Mucosa of descending colon (tissue), 3 donors: ENCODE results near the gene DOCK2. TPM values are rescaled to one million over a fixed set of nuclear protein-coding genes. Genes with fewer than 3 reads are reported as not detected.

Source experiments
- ATAC-seq: fragments of 200-7000 bp; cut with Tn5 transposase; one replicate; pipeline ENCODE4 v1.9.1; 2020; ENCODE audit warnings: mild to moderate bottlenecking, moderate library complexity
- DNase-seq, 3 donors: peaks; one replicate each; pipeline ENCODE4 v3.0.0-alpha.2; 2020
- H3K36me3 ChIP-seq: fragments of 200-600 bp; one replicate; pipeline ENCODE4 v1.8.0; 2021; ENCODE audit warnings: low read depth, mild to moderate bottlenecking
- H3K4me1 ChIP-seq: fragments of 200-600 bp; one replicate; pipeline ENCODE4 v1.8.0; 2021; ENCODE audit warnings: low read depth, mild to moderate bottlenecking
- H3K4me3 ChIP-seq: fragments of 200-600 bp; one replicate; pipeline ENCODE4 v1.8.0; 2021; ENCODE audit warnings: mild to moderate bottlenecking
- H3K9me3 ChIP-seq: fragments of 200-600 bp; one replicate; pipeline ENCODE4 v1.8.0; 2021; ENCODE audit warnings: mild to moderate bottlenecking
- intact Hi-C, 2 donors: fragments of 100-400 bp; cut with DNase I in 1 of 2; cut with micrococcal nuclease in 1 of 2; formaldehyde crosslinking; loops; one replicate each; pipeline versions ENCODE4 v1.11.0 to v1.11.1; 2022; cut with DNase I, micrococcal nuclease
- total RNA-seq, 3 donors: library from RNA; stranded (reverse); fragmentation: NEBNext Ultra II Directional in 2 of 3; extraction: Animal tissue kit (Norgen Biotek cat#: 25700) in 2 of 3; gene quantifications; one replicate each; pipeline versions ENCODE4 v1.2.1 to v1.2.4, GENCODE V29; 2021 to 2023
- TF ChIP-seq, protein P1 (sequence below): fragments of 200-600 bp; IDR thresholded peaks from one replicate; pipeline ENCODE4 v1.8.0; 2022; ENCODE audit warnings: antibody characterized with exemption, mild to moderate bottlenecking
- donor health status: DM: no; HTN: no; CAD: no; lungs with moderate emphysema.
- donor health status: DM: no; HTN: no; CAD: no.
- donor health status: DM: no; HTN: yes; CAD: no.

DOCK2 gene
- total RNA-seq, 3 donors from 2014 or later = 7.2 to 20.1 (median 18.1) TPM

DNA sequence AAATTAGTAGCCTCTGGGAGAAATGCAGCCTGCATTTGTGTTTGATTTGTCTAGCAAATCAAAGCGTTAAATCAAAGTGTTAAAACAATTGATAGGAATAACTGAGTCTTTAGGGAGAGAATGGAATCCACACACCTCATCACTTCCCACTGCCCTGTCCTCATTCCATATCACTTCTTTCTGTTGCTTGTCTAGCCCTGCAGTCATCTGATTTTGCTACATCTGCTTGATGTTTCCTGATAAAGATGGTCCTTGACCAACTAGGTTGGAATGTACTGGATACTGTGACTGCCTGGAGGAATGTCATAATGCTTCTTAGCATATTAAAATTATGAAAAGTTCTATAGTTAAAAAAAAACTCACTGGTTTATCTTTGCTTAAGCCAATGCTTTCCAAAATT, 119.9 kb downstream of the DOCK2 start:
- no peaks in the 10 kb centered on the region for H3K9me3 ChIP-seq
- H3K4me1 ChIP-seq = no peaks in the 10 kb centered on the region
- H3K4me3 ChIP-seq = no peak overlapping the region
- TF ChIP-seq, protein P1, sequence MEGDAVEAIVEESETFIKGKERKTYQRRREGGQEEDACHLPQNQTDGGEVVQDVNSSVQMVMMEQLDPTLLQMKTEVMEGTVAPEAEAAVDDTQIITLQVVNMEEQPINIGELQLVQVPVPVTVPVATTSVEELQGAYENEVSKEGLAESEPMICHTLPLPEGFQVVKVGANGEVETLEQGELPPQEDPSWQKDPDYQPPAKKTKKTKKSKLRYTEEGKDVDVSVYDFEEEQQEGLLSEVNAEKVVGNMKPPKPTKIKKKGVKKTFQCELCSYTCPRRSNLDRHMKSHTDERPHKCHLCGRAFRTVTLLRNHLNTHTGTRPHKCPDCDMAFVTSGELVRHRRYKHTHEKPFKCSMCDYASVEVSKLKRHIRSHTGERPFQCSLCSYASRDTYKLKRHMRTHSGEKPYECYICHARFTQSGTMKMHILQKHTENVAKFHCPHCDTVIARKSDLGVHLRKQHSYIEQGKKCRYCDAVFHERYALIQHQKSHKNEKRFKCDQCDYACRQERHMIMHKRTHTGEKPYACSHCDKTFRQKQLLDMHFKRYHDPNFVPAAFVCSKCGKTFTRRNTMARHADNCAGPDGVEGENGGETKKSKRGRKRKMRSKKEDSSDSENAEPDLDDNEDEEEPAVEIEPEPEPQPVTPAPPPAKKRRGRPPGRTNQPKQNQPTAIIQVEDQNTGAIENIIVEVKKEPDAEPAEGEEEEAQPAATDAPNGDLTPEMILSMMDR = no peak
- no peaks in the 10 kb centered on the region for H3K36me3 ChIP-seq
- intact Hi-C loops = no loop called here
- ATAC-seq = no peak
- no peak for DNase-seq

DNA sequence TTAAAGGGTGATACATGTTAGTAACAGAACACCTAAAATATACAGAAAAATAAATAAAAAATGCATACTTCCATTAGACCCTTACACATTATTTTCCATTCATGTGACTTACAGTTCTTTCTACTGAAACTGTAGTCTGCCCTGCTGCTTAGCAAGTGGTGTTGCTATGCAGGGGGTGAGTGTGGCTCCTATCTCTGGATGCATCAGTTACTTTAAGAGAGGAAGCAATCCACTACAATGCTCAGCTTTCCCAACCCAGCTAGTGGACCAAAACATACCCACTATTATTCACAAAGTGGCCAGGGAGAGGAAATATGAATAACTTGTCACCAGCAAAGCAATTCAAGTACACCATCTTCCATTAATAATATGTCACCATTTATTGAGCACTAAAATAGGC, 121.8 kb downstream of the DOCK2 start:
- intact Hi-C loops = no loop called here
- Histone ChIP-seq H3K9me3 (no peaks in the 10 kb centered on the region), H3K4me1 (no peaks in the 10 kb centered on the region), H3K4me3 (no peak overlapping the region), H3K36me3 (no peaks in the 10 kb centered on the region)
- DNase-seq (no peak), ATAC-seq (no peak)
- TF ChIP-seq, protein P1 = no peak

DNA sequence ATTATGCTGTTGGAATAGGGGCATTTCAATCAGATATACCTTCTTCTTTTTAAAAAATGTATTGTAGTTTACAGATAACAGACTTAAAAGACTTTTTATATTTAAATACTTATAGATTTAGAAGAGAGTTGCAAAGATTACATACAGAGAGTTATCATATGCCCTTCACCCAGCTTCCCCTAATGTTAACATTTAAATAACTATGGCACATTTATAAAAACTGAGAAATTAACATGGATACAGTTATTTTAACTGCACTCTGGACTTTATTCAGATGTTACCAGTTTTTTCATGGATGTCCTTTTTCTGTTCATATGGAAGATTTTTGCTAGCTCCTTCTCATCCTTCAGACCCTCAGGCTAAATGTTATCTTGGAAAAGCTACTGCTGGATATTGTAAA, 123.2 kb downstream of the DOCK2 start:
- TF ChIP-seq, protein P1 = no peak
- Histone ChIP-seq H3K36me3 (no peaks in the 10 kb centered on the region), H3K4me1 (no peaks in the 10 kb centered on the region), H3K4me3 (no peak overlapping the region), H3K9me3 (no peaks in the 10 kb centered on the region)
- intact Hi-C loops = no loop called here
- no peak for DNase-seq
- ATAC-seq = no peak

DNA sequence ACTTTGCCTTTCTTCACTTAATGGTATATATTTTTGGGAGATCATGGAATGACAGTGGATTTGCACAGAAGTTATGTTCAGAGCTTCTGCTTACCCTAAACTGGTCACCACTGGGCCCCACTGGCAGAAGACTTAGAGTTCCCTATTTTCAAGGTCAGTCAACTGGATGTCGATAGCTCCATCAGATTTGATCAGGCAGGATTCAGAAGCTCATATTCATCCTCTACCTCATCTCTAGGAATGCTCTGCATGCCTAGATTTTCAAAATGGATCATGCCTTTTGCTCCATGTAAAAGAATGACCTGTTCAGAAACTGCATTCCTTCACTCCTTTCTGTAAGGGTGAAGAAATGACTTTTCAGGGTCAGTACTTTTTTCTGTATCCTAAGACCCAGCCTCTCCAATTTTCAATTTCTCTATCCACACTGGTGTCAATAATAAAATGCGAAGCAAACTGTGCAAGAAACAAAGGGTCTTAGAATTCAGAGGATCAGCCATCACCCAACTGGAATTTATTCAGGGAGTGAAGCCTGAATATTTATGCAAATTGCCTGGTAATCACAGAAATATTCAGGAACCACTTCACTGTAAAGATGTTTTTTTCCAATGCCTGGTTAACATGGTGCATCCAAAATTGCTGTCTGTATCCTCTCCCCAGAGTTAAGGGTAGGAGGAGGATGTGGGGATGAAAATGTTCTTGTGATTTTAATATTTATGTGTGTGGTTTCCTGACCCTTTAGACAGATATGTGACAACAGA, 125.4 kb downstream of the DOCK2 start:
- DNase-seq (no peak), ATAC-seq (no peak)
- Histone ChIP-seq H3K9me3 (no peaks in the 10 kb centered on the region), H3K36me3 (no peaks in the 10 kb centered on the region), H3K4me1 (no peaks in the 10 kb centered on the region), H3K4me3 (no peak overlapping the region)
- intact Hi-C loops = no loop called here
- TF ChIP-seq, protein P1 = no peak

DNA sequence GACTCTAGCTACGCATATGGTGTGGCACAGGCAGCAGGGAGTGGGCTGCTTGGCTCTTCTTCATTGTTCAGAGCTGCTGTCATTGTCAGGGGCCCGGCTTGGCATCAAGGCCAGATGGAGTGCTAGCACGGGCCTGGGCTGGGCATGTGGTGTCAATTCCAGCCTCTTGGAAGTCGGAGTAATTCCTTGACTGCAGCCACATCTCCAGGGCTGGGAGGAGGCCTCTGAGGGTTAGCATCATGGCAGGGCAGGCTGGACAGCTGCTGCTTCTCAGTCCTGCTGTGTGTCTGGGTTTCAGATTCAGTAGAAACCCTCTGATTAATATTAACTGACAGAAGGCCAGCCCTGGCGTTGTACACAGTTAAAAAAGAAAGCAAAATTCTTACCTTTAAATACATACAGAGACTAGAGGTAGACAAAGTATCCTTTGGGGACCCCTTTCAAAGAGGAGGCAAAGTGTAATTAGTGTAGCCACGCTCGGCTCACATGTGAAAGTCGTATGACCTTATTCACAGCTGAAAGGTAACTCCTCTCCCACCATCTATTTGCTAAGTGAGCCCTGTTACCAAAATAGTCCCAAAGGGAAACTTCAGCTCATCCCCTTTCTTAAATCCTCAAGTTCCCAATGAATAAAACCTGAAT, 126.4 kb downstream of the DOCK2 start:
- Histone ChIP-seq H3K9me3 (no peaks in the 10 kb centered on the region), H3K4me1 (no peaks in the 10 kb centered on the region), H3K4me3 (no peak overlapping the region), H3K36me3 (no peaks in the 10 kb centered on the region)
- TF ChIP-seq, protein P1 = no peak
- ATAC-seq (no peak), DNase-seq (no peak)
- intact Hi-C loops = no loop called here
